ENCODE results near the gene LRRC36.

- TF ChIP-seq EZH2phosphoT487 (IDR thresholded peaks at IDR 0.05; ENCODE audit: borderline replicate concordance) (no peak), POLR2A (IDR thresholded peaks at IDR 0.05; ENCODE audit: borderline replicate concordance, extremely low read depth, insufficient read depth, insufficient read length) (no peak), EZH2 (IDR thresholded peaks at IDR 0.05) (no peak), CTCF (IDR thresholded peaks at IDR 0.05 in 2 of 3, conservative IDR thresholded peaks at IDR 0.05 in 1 of 3; ENCODE audit: borderline replicate concordance in 1 of 3, insufficient read depth in 1 of 3, low read depth in 2 of 3, low read length in 2 of 3) (no peak), JUND (IDR thresholded peaks at IDR 0.05) (no peak), CEBPB (IDR thresholded peaks at IDR 0.05; ENCODE audit: low read depth) (no peak), ZNF274 (IDR thresholded peaks at IDR 0.05; ENCODE audit: low read depth, low read length) (no peak), POLR2AphosphoS5 (IDR thresholded peaks at IDR 0.05; ENCODE audit: low read depth, low read length) (no peak), RAD21 (IDR thresholded peaks at IDR 0.05; ENCODE audit: low read depth) (no peak)
- TF ChIP-seq, protein P1, sequence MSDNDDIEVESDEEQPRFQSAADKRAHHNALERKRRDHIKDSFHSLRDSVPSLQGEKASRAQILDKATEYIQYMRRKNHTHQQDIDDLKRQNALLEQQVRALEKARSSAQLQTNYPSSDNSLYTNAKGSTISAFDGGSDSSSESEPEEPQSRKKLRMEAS (IDR thresholded peaks at IDR 0.05), result no peak
- TF ChIP-seq, protein P2, sequence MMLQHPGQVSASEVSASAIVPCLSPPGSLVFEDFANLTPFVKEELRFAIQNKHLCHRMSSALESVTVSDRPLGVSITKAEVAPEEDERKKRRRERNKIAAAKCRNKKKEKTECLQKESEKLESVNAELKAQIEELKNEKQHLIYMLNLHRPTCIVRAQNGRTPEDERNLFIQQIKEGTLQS (IDR thresholded peaks at IDR 0.05), result no peak
Measured at GRCh38 chr16:67394155-67395104, 67.8 kb downstream of the LRRC36 start.
